Measurements from ENCODE around the gene MRPS18A.

The MRPS18A gene

DNA sequence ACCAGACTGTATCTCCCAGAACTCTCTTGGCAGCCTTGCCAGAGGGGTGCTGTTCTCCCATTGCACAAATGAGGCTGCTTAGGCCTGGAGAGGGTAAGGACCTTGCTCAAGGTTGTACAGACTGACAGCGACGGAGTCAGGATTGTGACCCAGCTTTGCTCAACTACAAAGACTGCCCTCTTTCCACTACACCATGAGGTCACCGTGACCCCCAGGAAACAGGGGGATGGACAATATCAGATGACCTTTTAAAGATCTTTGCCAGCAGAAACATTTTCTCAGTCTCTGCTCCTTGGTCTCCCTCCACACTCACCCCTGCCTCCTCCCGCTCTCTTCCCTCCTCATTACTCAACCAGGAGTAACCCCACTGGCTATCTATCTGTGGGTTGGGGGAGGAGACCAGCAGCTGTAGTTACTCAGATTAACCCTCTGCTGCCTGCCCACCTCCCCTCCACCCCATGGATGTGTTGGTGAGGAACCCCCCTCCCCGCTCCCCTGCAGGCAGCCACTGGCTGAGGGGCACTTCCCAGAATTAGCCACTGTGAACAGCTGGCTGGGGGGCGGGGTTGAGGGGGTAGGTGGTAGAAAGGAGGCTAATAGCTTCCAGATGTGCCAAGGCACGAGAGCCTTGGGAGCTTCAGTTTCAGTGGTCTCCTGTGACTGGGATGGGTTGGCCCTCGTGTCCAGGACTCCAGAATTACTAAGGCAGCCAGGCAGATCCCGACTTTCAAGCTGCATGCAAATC lies 26.9 kb upstream of the MRPS18A start:
- no peaks in the 10 kb centered on the region for H3K36me3 ChIP-seq (ENCODE audit: control insufficient read depth, insufficient read depth, low read length)
- no peaks in the 10 kb centered on the region for H3K9me3 ChIP-seq (ENCODE audit: control insufficient read depth, low read length)
- H3K27me3 ChIP-seq (ENCODE audit: control insufficient read depth, insufficient read depth, low read length) = no peaks in the 10 kb centered on the region
- no peak overlapping the region for H3K4me3 ChIP-seq (ENCODE audit: low read length)
- no peak overlapping the region for H3K9ac ChIP-seq (ENCODE audit: low read length)
- H3K4me1 ChIP-seq (ENCODE audit: control insufficient read depth, insufficient read depth, low read length) = peaks cover 13% of the 10 kb centered on the region

DNA sequence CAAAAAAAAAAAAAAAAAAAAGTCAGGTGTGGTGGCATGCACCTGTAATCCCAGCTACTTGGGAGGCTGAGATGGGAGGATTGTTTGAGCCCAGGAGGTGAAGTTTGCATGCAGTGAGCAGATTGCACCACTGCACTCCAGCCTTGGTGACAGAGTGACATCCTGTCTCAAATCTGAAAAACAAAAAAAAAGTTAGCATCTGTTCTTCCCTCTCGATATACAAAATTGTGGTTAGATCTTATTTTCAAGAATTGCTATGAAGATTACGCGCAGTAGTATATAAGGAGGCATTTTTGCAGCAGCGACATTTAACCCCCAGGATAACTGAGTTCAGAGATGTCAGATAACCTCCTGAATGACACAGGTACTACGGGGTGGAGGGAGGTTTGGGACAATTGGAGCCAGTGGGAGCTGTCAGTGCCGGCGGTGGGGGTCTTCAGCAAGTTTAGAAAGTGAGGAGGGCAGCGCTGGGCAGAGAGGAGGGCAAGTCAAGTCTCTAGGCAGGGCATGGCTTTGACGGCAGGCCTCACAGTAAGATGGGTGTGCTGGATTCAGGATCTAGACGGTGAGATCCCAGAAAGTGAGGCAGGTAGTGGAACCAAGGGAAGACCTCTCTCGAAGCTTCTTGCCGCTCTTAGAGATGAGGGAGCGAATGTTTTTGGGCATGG lies 26.2 kb upstream of the MRPS18A start:
- Histone ChIP-seq H3K9ac (ENCODE audit: low read length) (no peak overlapping the region), H3K27me3 (ENCODE audit: control insufficient read depth, insufficient read depth, low read length) (no peaks in the 10 kb centered on the region), H3K4me3 (ENCODE audit: low read length) (no peak overlapping the region), H3K9me3 (ENCODE audit: control insufficient read depth, low read length) (no peaks in the 10 kb centered on the region), H3K4me1 (ENCODE audit: control insufficient read depth, insufficient read depth, low read length) (peaks cover 21% of the 10 kb centered on the region), H3K36me3 (ENCODE audit: control insufficient read depth, insufficient read depth, low read length) (no peaks in the 10 kb centered on the region)

DNA sequence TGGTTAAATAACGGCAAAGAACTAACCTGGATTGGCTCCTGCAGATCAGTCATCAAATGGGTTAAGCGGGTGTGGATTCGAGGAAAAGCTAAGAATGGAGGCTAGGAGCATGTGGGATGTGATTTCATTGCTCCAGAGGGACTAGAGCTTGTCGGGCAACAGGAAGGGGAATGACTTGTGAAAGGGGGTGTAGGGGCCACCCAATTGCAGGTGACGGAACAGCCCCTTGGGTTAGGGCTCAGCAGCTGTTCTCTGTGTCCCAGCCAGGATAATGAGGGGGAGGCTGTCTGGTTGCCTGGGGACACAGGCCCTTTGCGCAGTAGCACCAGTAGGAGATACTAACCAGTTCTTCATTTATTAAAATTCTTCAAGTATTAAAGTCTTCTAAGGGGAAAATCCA lies 25.0 kb upstream of the MRPS18A start:
- H3K27me3 ChIP-seq (ENCODE audit: control insufficient read depth, insufficient read depth, low read length) = no peaks in the 10 kb centered on the region
- no peak overlapping the region for H3K9ac ChIP-seq (ENCODE audit: low read length)
- H3K36me3 ChIP-seq (ENCODE audit: control insufficient read depth, insufficient read depth, low read length) = no peaks in the 10 kb centered on the region
- H3K4me1 ChIP-seq (ENCODE audit: control insufficient read depth, insufficient read depth, low read length) = peaks cover 24% of the 10 kb centered on the region
- H3K4me3 ChIP-seq (ENCODE audit: low read length) = no peak overlapping the region
- no peaks in the 10 kb centered on the region for H3K9me3 ChIP-seq (ENCODE audit: control insufficient read depth, low read length)

DNA sequence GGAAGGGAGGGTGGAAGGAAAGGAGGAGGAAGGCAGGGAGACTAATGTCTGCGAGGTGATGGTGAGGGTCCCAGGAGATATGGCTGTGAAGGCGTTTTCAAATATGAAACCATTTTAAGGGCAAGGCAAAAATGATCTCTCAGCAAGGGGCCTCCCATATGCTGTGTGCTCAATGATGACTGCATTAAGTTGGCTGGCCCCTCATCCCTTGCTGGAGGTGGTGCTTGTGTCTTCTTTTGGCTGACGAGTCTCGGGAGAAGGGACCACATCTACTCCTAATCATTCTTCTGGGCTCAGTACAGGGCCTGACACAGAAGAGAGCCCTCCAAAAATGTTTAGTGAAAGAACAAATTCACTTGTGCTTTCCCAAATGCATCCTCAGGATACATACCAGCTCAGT lies 23.0 kb upstream of the MRPS18A start:
- Histone ChIP-seq H3K36me3 (ENCODE audit: control insufficient read depth, insufficient read depth, low read length) (no peaks in the 10 kb centered on the region), H3K4me1 (ENCODE audit: control insufficient read depth, insufficient read depth, low read length) (peaks cover 44% of the 10 kb centered on the region), H3K9ac (ENCODE audit: low read length) (no peak overlapping the region), H3K4me3 (ENCODE audit: low read length) (no peak overlapping the region), H3K27me3 (ENCODE audit: control insufficient read depth, insufficient read depth, low read length) (no peaks in the 10 kb centered on the region), H3K9me3 (ENCODE audit: control insufficient read depth, low read length) (no peaks in the 10 kb centered on the region)

DNA sequence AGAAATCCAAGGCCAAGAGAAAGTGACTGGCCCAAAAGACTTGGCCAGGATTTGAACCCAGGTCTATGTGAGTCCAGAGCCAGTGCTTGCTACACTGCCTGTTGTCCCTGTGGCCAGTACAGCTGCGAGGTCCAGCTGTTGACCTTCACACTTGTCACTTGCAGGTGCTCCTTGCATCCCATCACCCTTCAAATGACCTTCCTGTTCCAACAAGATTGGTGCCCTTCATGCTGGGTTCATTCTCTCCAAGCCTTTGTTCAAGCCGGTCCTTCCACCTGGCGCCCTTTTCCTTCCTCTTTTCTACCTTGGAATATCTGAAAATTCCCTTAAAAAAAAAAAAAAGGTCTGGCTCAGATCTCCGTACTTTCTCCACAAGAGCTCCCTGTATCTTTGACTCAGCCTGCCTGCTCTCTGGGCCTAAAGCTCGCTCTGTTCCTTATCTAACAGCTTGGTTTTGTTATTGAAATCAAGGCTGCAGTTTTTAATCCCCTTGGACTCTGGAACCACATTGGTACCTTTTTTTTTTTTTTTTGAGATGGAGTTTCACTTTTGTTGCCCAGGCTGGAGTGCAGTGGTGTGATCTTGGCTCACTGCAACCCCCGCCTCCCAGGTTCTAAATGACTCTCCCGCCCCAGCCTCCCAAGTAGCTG lies 22.2 kb upstream of the MRPS18A start:
- peaks cover 51% of the 10 kb centered on the region for H3K4me1 ChIP-seq (ENCODE audit: control insufficient read depth, insufficient read depth, low read length)

DNA sequence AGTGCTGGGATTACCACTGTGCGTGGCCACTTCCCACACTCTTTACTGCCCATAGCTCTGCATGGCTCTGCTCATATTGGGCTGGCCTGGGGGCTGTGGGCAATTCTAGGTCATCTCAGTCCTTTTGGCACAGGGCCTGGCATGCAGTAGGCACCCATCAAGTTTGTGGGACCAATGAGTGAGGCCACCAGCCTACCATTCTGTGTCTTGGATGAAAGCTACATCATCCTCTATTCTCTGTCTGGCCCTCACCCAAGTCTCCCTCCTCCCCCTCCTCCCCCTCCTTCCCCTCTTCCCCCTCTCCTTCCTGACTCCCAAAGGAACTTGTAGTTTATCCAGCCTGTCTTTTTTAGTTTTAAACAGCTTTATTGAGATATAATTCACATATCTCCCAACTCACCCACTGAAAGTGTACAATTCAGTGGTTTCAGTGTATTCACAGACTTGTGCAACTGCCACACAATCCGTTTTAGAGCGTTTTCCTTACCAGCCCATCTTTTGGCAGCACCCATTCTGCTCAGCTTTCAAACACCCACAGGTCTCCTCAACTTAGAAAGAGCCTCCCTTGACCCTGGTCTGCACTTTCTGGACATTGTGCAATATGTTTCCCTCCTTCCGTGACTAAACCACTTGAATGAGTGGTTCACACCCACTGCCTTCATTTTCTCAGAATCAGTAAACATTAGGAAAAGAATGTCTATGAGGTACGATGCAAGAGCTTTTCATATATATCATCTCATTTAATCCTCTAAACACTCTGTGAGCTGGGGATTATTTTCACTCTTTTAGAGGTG lies 21.5 kb upstream of the MRPS18A start:
- no peaks in the 10 kb centered on the region for H3K27me3 ChIP-seq (ENCODE audit: control insufficient read depth, insufficient read depth, low read length)
- no peak overlapping the region for H3K9ac ChIP-seq (ENCODE audit: low read length)
- no peak overlapping the region for H3K4me3 ChIP-seq (ENCODE audit: low read length)
- H3K4me1 ChIP-seq (ENCODE audit: control insufficient read depth, insufficient read depth, low read length) = peaks cover 56% of the 10 kb centered on the region
- H3K36me3 ChIP-seq (ENCODE audit: control insufficient read depth, insufficient read depth, low read length) = no peaks in the 10 kb centered on the region
- no peaks in the 10 kb centered on the region for H3K9me3 ChIP-seq (ENCODE audit: control insufficient read depth, low read length)

More for the DNA sequence above, 22.2 kb upstream of the MRPS18A start:
- no peak overlapping the region for H3K9ac ChIP-seq (ENCODE audit: low read length)
- H3K36me3 ChIP-seq (ENCODE audit: control insufficient read depth, insufficient read depth, low read length) = no peaks in the 10 kb centered on the region
- no peaks in the 10 kb centered on the region for H3K27me3 ChIP-seq (ENCODE audit: control insufficient read depth, insufficient read depth, low read length)
- no peaks in the 10 kb centered on the region for H3K9me3 ChIP-seq (ENCODE audit: control insufficient read depth, low read length)
- no peak overlapping the region for H3K4me3 ChIP-seq (ENCODE audit: low read length)

DNA sequence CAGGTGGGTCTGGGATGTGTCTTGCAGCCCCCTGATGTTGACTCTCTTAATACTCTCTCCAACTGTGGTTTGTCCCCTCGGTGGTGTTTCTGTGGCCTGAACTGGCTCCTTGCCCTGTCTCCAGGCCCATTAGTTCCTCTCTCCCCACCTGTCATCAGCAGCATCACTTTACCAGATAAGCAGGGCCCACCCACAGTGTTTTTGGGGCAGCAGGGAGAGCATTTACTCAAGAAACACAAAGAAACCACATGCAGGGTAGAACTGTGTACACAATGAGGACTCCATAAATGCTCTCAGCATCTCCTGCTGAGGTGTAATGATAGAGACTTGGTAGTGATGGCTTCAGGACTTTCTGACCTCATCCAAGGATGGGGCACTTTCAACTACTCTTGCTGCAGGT lies 20.2 kb upstream of the MRPS18A start:
- Histone ChIP-seq H3K9ac (ENCODE audit: low read length) (no peak overlapping the region), H3K4me3 (ENCODE audit: low read length) (no peak overlapping the region), H3K4me1 (ENCODE audit: control insufficient read depth, insufficient read depth, low read length) (peaks cover 69% of the 10 kb centered on the region), H3K27me3 (ENCODE audit: control insufficient read depth, insufficient read depth, low read length) (no peaks in the 10 kb centered on the region), H3K36me3 (ENCODE audit: control insufficient read depth, insufficient read depth, low read length) (no peaks in the 10 kb centered on the region), H3K9me3 (ENCODE audit: control insufficient read depth, low read length) (no peaks in the 10 kb centered on the region)

DNA sequence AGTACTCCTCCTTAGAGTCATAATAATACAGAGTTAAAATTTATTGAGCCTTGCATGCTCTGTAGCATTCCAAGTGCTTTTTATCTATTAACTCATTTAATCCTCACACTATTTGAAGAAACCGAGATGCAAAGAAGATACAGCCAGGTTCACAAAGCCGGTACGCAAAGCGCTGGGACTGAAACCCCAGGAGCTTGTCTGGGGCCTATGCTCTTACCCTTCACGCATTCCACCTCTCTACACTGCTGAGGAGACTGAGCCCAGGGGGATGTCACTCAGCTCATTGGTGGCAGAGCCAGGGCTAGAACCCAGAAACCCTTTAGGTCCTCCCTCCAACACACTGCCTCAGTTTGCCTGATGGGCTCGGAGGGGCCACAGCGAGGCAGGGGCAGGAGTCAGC lies 19.7 kb upstream of the MRPS18A start:
- Histone ChIP-seq H3K9ac (ENCODE audit: low read length) (no peak overlapping the region), H3K9me3 (ENCODE audit: control insufficient read depth, low read length) (no peaks in the 10 kb centered on the region), H3K4me3 (ENCODE audit: low read length) (no peak overlapping the region), H3K4me1 (ENCODE audit: control insufficient read depth, insufficient read depth, low read length) (peaks cover 74% of the 10 kb centered on the region), H3K36me3 (ENCODE audit: control insufficient read depth, insufficient read depth, low read length) (no peaks in the 10 kb centered on the region), H3K27me3 (ENCODE audit: control insufficient read depth, insufficient read depth, low read length) (no peaks in the 10 kb centered on the region)

DNA sequence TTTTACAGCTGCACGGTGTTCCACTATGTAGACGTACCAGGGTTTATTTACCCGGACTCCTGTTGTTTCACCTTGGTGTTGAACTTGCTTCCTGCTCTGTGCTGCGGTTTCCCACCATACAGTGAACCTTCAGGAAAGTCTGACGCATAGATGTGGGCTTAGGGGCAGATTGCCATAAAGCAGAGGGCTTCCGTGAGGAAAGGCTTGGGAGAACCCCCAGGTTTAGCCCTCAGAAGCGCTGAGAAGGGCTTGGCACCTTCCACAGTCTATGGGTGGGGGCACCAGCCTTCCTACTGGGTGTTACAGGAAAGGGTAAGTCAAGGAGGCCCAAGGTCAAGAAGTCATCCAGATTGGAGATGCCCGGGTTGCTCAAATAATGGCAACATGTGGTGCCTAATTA lies 19.2 kb upstream of the MRPS18A start:
- Histone ChIP-seq H3K36me3 (ENCODE audit: control insufficient read depth, insufficient read depth, low read length) (no peaks in the 10 kb centered on the region), H3K4me3 (ENCODE audit: low read length) (no peak overlapping the region), H3K4me1 (ENCODE audit: control insufficient read depth, insufficient read depth, low read length) (peaks cover 78% of the 10 kb centered on the region), H3K27me3 (ENCODE audit: control insufficient read depth, insufficient read depth, low read length) (no peaks in the 10 kb centered on the region), H3K9me3 (ENCODE audit: control insufficient read depth, low read length) (no peaks in the 10 kb centered on the region), H3K9ac (ENCODE audit: low read length) (no peak overlapping the region)

DNA sequence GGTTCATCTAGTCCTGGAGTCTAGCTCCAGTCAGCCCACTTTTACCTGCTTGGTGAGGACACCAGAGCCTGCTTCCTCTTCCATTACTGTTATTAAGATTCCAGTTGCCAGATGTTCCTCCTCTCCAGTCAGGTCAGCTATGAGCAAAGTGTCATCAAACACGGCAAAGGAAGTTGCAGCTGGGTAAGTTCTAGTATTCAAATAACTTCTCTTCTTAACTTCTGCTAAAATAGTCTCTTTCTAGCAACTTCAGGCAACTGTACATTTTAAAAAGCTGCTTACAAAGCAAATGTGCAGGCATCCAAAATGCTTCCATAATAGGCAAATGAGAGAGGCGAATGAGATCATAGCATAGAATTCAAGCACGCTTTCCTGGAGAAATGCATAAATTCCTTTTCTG lies 18.4 kb upstream of the MRPS18A start:
- Histone ChIP-seq H3K27me3 (ENCODE audit: control insufficient read depth, insufficient read depth, low read length) (no peaks in the 10 kb centered on the region), H3K9ac (ENCODE audit: low read length) (no peak overlapping the region), H3K9me3 (ENCODE audit: control insufficient read depth, low read length) (no peaks in the 10 kb centered on the region), H3K4me3 (ENCODE audit: low read length) (no peak overlapping the region), H3K36me3 (ENCODE audit: control insufficient read depth, insufficient read depth, low read length) (no peaks in the 10 kb centered on the region), H3K4me1 (ENCODE audit: control insufficient read depth, insufficient read depth, low read length) (peaks cover 86% of the 10 kb centered on the region)

DNA sequence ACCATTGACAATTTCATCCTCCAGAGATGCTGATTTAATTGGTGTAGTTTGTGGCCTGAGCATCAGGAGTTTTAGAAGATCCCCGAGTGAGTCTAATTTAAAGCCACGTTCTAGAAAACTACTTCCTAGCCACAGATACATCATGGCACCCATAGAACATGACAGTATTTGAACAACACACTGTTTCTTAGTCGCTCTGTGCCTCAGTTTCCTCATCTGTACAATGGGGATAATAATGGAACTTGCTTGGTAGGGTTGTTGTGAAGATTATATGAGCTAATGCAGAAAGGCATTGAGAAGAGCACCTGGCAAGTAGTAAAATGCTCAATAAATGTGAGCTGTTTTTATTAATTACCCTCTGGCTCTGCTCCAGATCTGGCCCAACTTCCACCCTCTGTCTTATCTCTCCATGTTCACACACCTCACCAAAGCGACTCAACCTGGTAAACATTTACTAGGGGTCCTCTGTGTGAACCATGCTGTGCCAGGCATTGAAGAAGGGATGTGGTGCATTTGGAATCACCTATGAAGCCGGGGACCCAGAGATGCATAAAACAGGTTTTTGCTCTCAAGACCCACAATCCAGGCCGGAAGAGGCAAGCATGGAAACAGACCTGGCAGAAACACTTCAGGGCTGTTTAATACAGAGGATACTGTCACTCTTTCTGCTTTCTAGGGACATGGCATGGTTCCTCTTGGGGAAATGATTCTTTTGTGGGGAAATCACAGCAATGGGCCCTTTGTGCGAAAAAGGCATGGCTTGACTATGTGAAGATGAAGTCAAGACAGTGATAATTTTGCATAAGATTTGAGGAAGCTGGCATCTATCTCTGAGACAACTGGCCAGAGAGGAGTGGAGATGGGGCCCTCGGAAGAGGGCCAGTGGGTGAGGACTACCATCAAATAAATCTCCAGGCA lies 16.2 kb upstream of the MRPS18A start:
- H3K4me1 ChIP-seq (ENCODE audit: control insufficient read depth, insufficient read depth, low read length) = peaks cover 90% of the 10 kb centered on the region

More for the DNA sequence above, 16.2 kb upstream of the MRPS18A start:
- H3K9ac ChIP-seq (ENCODE audit: low read length) = peak overlapping the region; percentile 48
- no peaks in the 10 kb centered on the region for H3K27me3 ChIP-seq (ENCODE audit: control insufficient read depth, insufficient read depth, low read length)
- H3K4me3 ChIP-seq (ENCODE audit: low read length) = no peak overlapping the region
- H3K36me3 ChIP-seq (ENCODE audit: control insufficient read depth, insufficient read depth, low read length) = no peaks in the 10 kb centered on the region
- no peaks in the 10 kb centered on the region for H3K9me3 ChIP-seq (ENCODE audit: control insufficient read depth, low read length)
